GM18505 (cell line): ENCODE data around the gene TMCO4.
"Not testable (repeated sequence)": the region's sequence is repeated elsewhere in the genome, so short reads cannot be mapped to it uniquely, and the experiment has no call there.

ENCODE experiments used
- ATAC-seq: cut with Tn5 transposase; IDR thresholded peaks from one replicate; pipeline ENCODE4 v1.9.1; 2021; ENCODE audit not compliant: unreplicated experiment
- POLR2A ChIP-seq: IDR thresholded peaks from 4 replicates; pipeline ENCODE4 v1.6.1; 2011; ENCODE audit warnings: borderline replicate concordance; ENCODE audit not compliant: insufficient read depth, insufficient read length; ENCODE audit errors: extremely low read depth

The TMCO4 gene

GRCh38 chr1:19800076-19800804 lies 524 bp upstream of the TMCO4 start:
- peak; percentile 1 for TF ChIP-seq POLR2A
- peak; percentile 7 for ATAC-seq

GRCh38 chr1:19798486-19799229 lies 1.1 kb downstream of the TMCO4 start:
- no peak for ATAC-seq
- TF ChIP-seq POLR2A, result no peak

GRCh38 chr1:19797827-19798226 lies 1.9 kb downstream of the TMCO4 start:
- no peak for ATAC-seq
- TF ChIP-seq POLR2A, result no peak

DNA sequence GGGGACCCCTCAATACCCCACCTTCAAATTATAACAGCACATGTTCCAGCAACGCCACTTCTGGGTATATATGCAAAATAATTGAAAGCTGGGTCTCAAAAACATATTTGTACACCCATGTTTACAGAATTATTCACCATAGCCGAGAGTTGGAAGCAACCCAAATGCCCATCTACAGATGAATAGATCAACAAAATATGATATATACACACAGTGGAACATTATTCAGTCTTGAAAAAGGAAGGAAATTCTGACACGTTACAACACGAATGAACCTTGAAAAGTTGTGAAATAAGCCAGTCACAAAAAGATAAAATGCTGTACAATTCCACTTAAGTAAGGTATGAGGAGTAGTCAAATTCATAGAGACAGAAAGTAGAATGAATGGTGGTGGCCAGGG lies 5.1 kb downstream of the TMCO4 start:
- TF ChIP-seq POLR2A, result no peak
- ATAC-seq, result no peak

DNA sequence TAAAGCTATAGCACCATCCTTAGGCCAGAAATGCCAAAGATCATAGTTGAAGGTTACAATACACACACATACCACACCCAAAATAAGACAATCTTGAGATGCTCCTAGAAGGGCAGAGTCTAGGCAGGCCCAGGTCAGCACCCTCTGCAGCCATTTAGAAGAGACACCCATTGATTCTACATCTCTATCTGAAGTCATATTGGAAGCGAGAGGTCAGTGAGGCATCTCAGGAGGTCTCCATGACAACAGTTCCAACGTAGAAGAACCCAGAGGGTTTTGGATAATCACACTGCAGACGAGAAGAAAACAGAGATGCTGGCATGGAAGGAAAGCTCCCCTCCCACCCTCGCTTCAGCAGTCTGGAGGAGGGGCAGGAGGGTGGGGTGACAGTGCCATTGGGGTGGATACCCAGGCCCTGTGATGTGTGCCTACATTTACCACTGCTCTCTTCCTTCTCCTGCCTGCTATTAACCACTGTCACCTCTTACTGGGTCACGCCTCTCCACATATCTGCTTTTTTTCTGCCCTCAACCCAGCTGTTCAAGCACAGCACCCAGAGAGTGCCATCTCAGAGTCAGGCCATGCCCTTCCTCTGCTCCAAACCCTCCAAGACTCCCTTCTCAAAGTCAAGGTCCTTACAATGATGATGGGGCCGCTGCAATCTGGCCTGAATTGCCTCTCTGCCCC lies 6.2 kb downstream of the TMCO4 start:
- no peak for TF ChIP-seq POLR2A
- no peak for ATAC-seq

DNA sequence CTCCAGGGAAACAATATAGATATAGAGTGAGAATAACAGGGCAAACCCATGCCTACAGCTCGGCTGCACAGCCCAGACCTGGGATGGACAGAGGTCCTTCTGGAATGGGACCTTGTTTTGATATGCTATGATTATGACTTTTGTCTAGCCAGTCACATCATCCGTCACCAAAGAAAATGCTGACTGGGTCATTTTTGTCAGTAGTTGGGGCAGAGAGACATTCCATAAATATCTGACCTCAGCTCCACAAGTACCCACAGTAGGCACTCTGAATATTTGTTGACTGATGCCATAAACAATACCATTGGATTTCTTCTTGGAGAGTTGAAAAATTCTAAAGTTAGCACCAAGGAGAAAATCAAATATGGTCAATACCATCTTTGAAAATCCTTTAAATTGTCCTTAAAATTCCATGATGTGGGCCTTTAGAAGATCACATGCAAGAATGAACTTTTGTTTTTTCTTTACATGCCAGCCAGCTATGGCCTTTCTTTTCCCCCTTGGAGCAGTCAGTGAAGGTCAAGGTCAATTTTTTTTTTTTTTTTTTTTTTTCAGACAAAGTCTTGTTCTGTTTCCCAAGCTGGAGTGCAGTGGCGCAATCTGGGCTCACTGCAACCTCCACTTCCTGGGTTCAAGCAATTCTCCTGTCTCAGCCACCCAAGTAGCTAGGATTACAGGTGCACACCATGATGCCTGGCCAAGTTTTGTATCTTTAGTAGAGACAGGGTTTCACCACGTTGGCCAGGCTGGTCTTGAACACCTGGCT lies 7.3 kb downstream of the TMCO4 start:
- TF ChIP-seq POLR2A, result no peak

GRCh38 chr1:19790061-19790975 lies 9.4 kb downstream of the TMCO4 start:
- ATAC-seq, result not testable (repeated sequence)

More for the DNA sequence above, 7.3 kb downstream of the TMCO4 start:
- no peak for ATAC-seq

- ATAC-seq, result no peak
- TF ChIP-seq POLR2A, result no peak
Measured at GRCh38 chr1:19786988-19787423, 12.7 kb downstream of the TMCO4 start.

GRCh38 chr1:19785660-19786059 lies 14.1 kb downstream of the TMCO4 start:
- TF ChIP-seq POLR2A, result no peak
- no peak for ATAC-seq

DNA sequence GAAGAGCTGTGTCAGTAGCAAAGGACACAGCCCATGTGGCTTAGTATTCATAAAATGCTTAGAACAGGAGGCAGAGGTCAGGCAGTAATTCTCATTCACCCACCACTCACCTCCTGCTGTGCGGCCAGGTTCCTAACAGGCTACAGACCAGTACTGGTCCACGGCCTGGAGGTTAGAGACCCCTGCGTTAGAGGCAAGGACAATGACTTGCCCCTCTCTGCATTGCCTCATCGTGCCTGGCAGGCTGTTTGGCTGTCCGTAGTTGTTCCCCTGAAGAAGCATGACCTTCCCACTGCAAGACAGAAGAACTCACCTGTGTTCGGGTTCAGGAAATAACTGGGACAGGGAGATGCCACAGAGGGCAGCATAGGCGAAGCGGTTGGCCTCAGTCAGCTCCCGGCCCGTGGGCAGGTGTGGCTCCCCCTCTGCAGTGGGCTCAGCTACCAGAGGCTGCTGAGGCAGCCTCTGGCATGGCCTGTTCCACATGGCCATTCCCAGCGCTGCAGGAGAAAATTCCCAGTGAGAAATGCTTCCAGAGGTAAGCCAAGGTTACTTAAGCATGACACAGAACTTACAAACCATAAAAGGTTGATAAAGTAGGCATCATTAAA lies 19.3 kb downstream of the TMCO4 start:
- no peak for ATAC-seq
- TF ChIP-seq POLR2A, result no peak

DNA sequence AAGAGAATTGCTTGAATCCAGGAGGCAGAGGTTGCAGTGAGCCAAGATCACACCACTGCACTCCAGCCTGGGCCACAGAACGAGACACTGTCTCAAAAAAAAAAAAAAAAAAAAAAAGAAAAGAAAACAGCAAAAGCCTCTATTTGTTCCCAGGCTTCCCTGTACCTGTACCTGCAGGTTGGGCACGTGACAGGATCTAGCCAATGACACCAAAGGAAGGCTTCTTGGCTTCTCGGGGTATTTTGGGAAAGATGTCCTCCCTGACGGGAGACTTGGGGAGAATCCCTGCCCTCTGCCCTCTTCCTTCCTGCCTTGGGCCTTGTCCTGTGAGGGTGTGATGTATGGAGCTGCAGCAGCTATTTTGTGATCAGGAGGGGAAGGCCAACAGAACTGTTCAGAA lies 22.8 kb downstream of the TMCO4 start:
- no peak for TF ChIP-seq POLR2A
- ATAC-seq, result no peak

GRCh38 chr1:19776287-19776686 lies 23.4 kb downstream of the TMCO4 start:
- ATAC-seq, result no peak
- TF ChIP-seq POLR2A, result no peak

DNA sequence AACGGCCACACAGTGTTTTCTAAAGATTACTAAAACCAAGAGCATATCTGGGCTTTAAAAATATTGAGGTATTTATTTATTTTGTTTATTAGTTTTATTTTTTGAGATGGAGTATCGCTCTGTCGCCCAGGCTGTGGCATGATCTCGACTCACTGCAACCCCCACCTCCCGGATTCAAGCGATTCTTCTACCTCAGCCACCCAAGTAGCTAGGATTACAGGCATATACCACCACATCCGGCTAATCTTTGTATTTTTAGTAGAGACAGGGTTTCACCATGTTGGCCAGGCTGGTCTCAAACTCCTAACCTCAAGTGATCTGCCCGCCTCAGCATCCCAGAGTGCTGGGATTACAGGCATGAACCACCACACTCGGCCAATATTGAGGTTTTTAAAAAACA lies 23.9 kb downstream of the TMCO4 start:
- no peak for ATAC-seq
- TF ChIP-seq POLR2A, result no peak
